OCI-LY1 (cell line): ENCODE measurements around the gene ARAP1.

Experiments
- H2AFZ ChIP-seq: fragments of 200-600 bp; sonication (generic), shearing (Covaris generic); 2 replicates; pipeline ENCODE4 v1.6.0; 2014; ENCODE audit warnings: antibody characterized with exemption, mild to moderate bottlenecking, low read length
- H3F3A ChIP-seq: fragments of 200-600 bp; sonication (generic), shearing (Covaris generic); 2 replicates; pipeline ENCODE4 v1.6.0; 2014; ENCODE audit warnings: mild to moderate bottlenecking, antibody characterized with exemption, low read length, moderate library complexity; ENCODE audit not compliant: insufficient read depth
- H3K27ac ChIP-seq: fragments of 200-600 bp; sonication (generic); 2 replicates; pipeline ENCODE4 v1.5.1; 2014; ENCODE audit warnings: low read length, mixed run types, mild to moderate bottlenecking, low read depth; ENCODE audit not compliant: poor library complexity, severe bottlenecking
- H3K27me3 ChIP-seq: fragments of 200-600 bp; sonication (generic); 2 replicates; pipeline ENCODE4 v1.6.0; 2014; ENCODE audit warnings: antibody characterized with exemption, mild to moderate bottlenecking, low read length, moderate library complexity; ENCODE audit not compliant: insufficient read depth
- H3K36me3 ChIP-seq: fragments of 200-600 bp; sonication (generic); 2 replicates; pipeline ENCODE4 v1.6.1; 2014; ENCODE audit warnings: mild to moderate bottlenecking, antibody characterized with exemption, low read length, moderate library complexity, mixed read lengths; ENCODE audit not compliant: insufficient read depth
- H3K4me1 ChIP-seq: fragments of 200-600 bp; sonication (generic); 2 replicates; pipeline ENCODE4 v1.5.1; 2014; ENCODE audit warnings: mild to moderate bottlenecking, low read length, moderate library complexity; ENCODE audit not compliant: insufficient read depth, severe bottlenecking
- H3K4me2 ChIP-seq: fragments of 200-600 bp; sonication (generic), shearing (Covaris generic); 2 replicates; pipeline ENCODE4 v1.6.1; 2014; ENCODE audit warnings: low read length
- H3K4me3 ChIP-seq: fragments of 200-600 bp; sonication (generic); 2 replicates; pipeline ENCODE4 v1.5.1; 2014; ENCODE audit warnings: low read length, low read depth, mild to moderate bottlenecking, mixed read lengths; ENCODE audit not compliant: poor library complexity, severe bottlenecking
- H3K79me2 ChIP-seq: fragments of 200-600 bp; shearing (Covaris generic); 2 replicates; pipeline ENCODE4 v1.6.1; 2016; ENCODE audit warnings: mixed run types, low read length, mixed read lengths; ENCODE audit not compliant: insufficient read depth
- H3K9ac ChIP-seq: fragments of 200-600 bp; sonication (generic), shearing (Covaris generic); 2 replicates; pipeline ENCODE4 v1.6.1; 2014; ENCODE audit warnings: mild to moderate bottlenecking, low read length, mixed read lengths
- H3K9me2 ChIP-seq: fragments of 200-600 bp; sonication (generic), shearing (Covaris generic); 2 replicates; pipeline ENCODE4 v1.6.1; 2014; ENCODE audit warnings: low read depth, mild to moderate bottlenecking, low read length, mixed read lengths
- H3K9me3 ChIP-seq: fragments of 200-600 bp; shearing (Covaris generic); 2 replicates; pipeline ENCODE4 v1.6.1; 2014; ENCODE audit warnings: low read length, mixed read lengths
- H4K20me1 ChIP-seq: fragments of 200-600 bp; sonication (generic), shearing (Covaris generic); 2 replicates; pipeline ENCODE4 v1.6.0; 2016; ENCODE audit warnings: mild to moderate bottlenecking, low read length; ENCODE audit not compliant: insufficient read depth
- EZH2 ChIP-seq: fragments of 200-600 bp; sonication (generic), shearing (Covaris generic); IDR thresholded peaks from 2 replicates; pipeline ENCODE4 v1.8.0; 2017; ENCODE audit warnings: borderline replicate concordance, mixed run types, mild to moderate bottlenecking, antibody characterized with exemption, low read length, moderate library complexity, mixed read lengths
- TF ChIP-seq, protein P1 (sequence below): fragments of 200-600 bp; sonication (generic), shearing (Covaris generic); IDR thresholded peaks from 2 replicates; pipeline ENCODE4 v1.5.1; 2017; ENCODE audit warnings: mild to moderate bottlenecking, antibody characterized with exemption, low read length, moderate library complexity, mixed read lengths

The ARAP1 gene

DNA sequence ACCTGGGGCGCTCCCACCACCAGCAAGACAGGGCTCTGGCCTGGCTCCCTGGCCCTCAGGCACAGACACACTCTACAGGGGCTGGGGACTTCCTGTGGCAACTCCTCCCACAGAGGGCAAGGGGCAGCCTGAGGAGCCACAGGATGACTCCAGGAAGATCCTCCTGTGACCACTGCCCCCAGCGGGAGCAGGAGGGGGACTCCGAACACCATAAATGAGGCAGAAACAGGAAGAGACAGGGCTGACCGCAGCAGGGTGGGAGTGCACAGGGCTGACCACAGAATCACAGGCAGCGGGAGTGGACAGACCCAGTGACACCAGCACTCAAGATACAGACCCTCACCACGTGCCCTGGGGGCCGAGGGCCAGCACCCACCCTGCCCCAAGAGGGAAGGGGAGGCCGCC, 10.8 kb downstream of the ARAP1 start:
- Histone ChIP-seq H3K36me3 (peaks cover 4% of the 10 kb centered on the region; the same call in 1 of the 2 replicates), H3K9ac (no peak overlapping the region), H3K27ac (peak overlapping the region; percentile 89), H2AFZ (no peak overlapping the region), H3K4me1 (peaks cover 77% of the 10 kb centered on the region), H3F3A (no peaks in the 10 kb centered on the region), H4K20me1 (no peaks in the 10 kb centered on the region), H3K4me3 (no peak overlapping the region), H3K9me2 (no peaks in the 10 kb centered on the region), H3K9me3 (no peaks in the 10 kb centered on the region), H3K27me3 (no peaks in the 10 kb centered on the region), H3K4me2 (no peak overlapping the region; the same call in 1 of the 2 replicates), H3K79me2 (no peaks in the 10 kb centered on the region)
- no peak for TF ChIP-seq EZH2
- TF ChIP-seq, protein P1, sequence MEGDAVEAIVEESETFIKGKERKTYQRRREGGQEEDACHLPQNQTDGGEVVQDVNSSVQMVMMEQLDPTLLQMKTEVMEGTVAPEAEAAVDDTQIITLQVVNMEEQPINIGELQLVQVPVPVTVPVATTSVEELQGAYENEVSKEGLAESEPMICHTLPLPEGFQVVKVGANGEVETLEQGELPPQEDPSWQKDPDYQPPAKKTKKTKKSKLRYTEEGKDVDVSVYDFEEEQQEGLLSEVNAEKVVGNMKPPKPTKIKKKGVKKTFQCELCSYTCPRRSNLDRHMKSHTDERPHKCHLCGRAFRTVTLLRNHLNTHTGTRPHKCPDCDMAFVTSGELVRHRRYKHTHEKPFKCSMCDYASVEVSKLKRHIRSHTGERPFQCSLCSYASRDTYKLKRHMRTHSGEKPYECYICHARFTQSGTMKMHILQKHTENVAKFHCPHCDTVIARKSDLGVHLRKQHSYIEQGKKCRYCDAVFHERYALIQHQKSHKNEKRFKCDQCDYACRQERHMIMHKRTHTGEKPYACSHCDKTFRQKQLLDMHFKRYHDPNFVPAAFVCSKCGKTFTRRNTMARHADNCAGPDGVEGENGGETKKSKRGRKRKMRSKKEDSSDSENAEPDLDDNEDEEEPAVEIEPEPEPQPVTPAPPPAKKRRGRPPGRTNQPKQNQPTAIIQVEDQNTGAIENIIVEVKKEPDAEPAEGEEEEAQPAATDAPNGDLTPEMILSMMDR: no peak

DNA sequence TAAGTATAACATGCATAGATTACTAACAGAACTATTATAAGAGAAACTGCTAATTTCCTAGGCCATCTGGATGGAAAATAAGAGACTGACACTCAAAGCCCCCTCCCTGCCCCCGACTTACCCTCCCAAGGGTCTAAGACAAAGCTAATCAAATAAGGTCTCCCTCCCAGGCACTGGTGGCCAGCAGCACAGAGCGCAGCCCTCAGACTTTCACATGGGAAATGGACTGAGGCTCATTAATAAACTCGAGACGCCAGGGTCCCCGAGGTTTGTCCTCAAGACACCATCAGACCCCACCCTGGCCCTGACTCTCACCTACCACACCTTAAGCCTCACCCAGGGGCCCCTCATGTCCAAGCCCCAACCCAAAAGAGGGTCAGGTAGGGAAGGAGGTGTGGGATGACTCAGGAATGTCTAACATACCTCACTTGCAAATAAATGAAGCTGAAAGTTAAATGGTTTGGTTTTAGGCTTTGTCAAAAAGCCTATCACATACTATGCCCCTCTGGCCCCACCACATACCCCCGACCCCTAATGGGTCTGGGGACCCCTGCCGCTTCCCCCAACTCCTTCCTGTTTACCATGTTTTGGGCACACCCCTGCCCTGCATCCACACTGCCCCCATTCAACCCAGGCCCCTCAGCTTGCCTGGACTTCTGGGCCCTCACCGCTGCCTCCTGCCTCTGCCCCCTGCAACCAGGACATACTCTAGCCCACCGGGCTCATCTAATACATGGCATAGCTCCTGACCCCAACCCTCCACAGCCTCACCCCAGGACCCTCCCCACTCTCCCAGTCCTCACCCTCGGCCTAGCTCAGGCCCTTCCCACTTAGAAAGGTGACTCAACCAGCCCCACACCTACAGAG, 11.4 kb downstream of the ARAP1 start:
- TF ChIP-seq EZH2: no peak
- TF ChIP-seq, protein P1: no peak
- Histone ChIP-seq H3K79me2 (no peaks in the 10 kb centered on the region), H3K27ac (peak overlapping the region; percentile 89), H3K36me3 (peaks cover 4% of the 10 kb centered on the region; the same call in 1 of the 2 replicates), H3K9me3 (no peaks in the 10 kb centered on the region), H3K4me1 (peaks cover 81% of the 10 kb centered on the region), H3K4me2 (peak overlapping the region; percentile 54; the same call in 1 of the 2 replicates), H3K9ac (peak overlapping the region; percentile 18; the same call in 1 of the 2 replicates), H3K4me3 (no peak overlapping the region), H2AFZ (no peak overlapping the region), H4K20me1 (no peaks in the 10 kb centered on the region), H3K9me2 (no peaks in the 10 kb centered on the region), H3K27me3 (no peaks in the 10 kb centered on the region), H3F3A (no peaks in the 10 kb centered on the region)

DNA sequence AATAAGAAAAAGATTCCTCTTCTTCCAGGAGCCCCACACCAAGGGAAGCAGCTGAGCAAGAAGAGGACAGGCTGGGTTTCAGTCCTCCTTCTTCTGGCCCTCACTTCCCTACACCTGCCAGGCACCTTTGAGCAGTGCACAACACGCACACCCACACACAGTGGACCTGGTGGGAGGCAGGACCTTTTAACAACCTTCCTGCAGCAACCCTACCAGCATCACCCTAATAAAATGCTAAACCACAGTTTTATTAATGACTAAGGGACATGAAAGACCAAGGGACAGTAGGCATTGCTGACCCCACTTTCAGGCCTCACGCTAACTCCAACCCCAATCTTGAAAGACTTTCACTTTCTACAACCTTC, 12.2 kb downstream of the ARAP1 start:
- Histone ChIP-seq H3K27me3 (no peaks in the 10 kb centered on the region), H3K4me1 (peaks cover 81% of the 10 kb centered on the region), H3F3A (no peaks in the 10 kb centered on the region), H3K9me2 (no peaks in the 10 kb centered on the region), H2AFZ (no peak overlapping the region), H3K9ac (no peak overlapping the region; the same call in 1 of the 2 replicates), H3K9me3 (no peaks in the 10 kb centered on the region), H4K20me1 (no peaks in the 10 kb centered on the region), H3K4me2 (peak overlapping the region; percentile 54; the same call in 1 of the 2 replicates), H3K36me3 (no peaks in the 10 kb centered on the region; the same call in 1 of the 2 replicates), H3K27ac (peak overlapping the region; percentile 89), H3K4me3 (no peak overlapping the region), H3K79me2 (no peaks in the 10 kb centered on the region)
- TF ChIP-seq, protein P1: no peak
- TF ChIP-seq EZH2: no peak
